ENCODE measurements around the gene ZNF774.

The ZNF774 gene

GRCh38 chr15:90411176-90411575 lies 59.1 kb downstream of the ZNF774 start:
- H3K79me2 ChIP-seq (ENCODE audit: insufficient read depth, low read length): peaks cover 71% of the 10 kb centered on the region
- no peak overlapping the region for H2AFZ ChIP-seq (ENCODE audit: low read length)
- no peak overlapping the region for H3K4me2 ChIP-seq (ENCODE audit: low read length)
- peaks cover 16% of the 10 kb centered on the region for H3K4me1 ChIP-seq (ENCODE audit: insufficient read depth, low read length, severe bottlenecking)
- H3F3A ChIP-seq (ENCODE audit: insufficient read depth, low read length): no peaks in the 10 kb centered on the region; the same call in 1 of the 2 replicates
- no peaks in the 10 kb centered on the region for H4K20me1 ChIP-seq (ENCODE audit: insufficient read depth, low read length)
- H3K27me3 ChIP-seq (ENCODE audit: insufficient read depth, low read length): no peaks in the 10 kb centered on the region
- TF ChIP-seq EZH2 (IDR thresholded peaks at IDR 0.05; ENCODE audit: borderline replicate concordance, low read length): no peak
- TF ChIP-seq, protein P1, sequence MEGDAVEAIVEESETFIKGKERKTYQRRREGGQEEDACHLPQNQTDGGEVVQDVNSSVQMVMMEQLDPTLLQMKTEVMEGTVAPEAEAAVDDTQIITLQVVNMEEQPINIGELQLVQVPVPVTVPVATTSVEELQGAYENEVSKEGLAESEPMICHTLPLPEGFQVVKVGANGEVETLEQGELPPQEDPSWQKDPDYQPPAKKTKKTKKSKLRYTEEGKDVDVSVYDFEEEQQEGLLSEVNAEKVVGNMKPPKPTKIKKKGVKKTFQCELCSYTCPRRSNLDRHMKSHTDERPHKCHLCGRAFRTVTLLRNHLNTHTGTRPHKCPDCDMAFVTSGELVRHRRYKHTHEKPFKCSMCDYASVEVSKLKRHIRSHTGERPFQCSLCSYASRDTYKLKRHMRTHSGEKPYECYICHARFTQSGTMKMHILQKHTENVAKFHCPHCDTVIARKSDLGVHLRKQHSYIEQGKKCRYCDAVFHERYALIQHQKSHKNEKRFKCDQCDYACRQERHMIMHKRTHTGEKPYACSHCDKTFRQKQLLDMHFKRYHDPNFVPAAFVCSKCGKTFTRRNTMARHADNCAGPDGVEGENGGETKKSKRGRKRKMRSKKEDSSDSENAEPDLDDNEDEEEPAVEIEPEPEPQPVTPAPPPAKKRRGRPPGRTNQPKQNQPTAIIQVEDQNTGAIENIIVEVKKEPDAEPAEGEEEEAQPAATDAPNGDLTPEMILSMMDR (IDR thresholded peaks at IDR 0.05; ENCODE audit: low read length): no peak
- no peaks in the 10 kb centered on the region for H3K9me3 ChIP-seq (ENCODE audit: low read length)
- no peak overlapping the region for H3K27ac ChIP-seq (ENCODE audit: low read depth, low read length, poor library complexity, severe bottlenecking)
- H3K36me3 ChIP-seq (ENCODE audit: insufficient read depth, low read length): peaks cover 3% of the 10 kb centered on the region; the same call in 1 of the 2 replicates
- no peak overlapping the region for H3K9ac ChIP-seq (ENCODE audit: low read length)
- H3K4me3 ChIP-seq (ENCODE audit: low read depth, low read length, poor library complexity, severe bottlenecking): no peak overlapping the region
- no peaks in the 10 kb centered on the region for H3K9me2 ChIP-seq (ENCODE audit: low read depth, low read length)
